HEK293T (cell line): ENCODE measurements around the gene DDX47.
"Not testable (repeated sequence)": the region's sequence is repeated elsewhere in the genome, so short reads cannot be mapped to it uniquely, and the experiment has no call there.

Experiments used
- BHLHE40 ChIP-seq: fragments of 450-650 bp; IDR thresholded peaks from 2 replicates; pipeline ENCODE4 v1.6.1; 2016; ENCODE audit warnings: mild to moderate bottlenecking, moderate library complexity, borderline replicate concordance
- CTBP1 ChIP-seq: fragments of 450-650 bp; IDR thresholded peaks from 2 replicates; pipeline ENCODE4 v1.6.1; 2016; ENCODE audit warnings: borderline replicate concordance
- ELF4 ChIP-seq: fragments of 450-650 bp; IDR thresholded peaks from 2 replicates; pipeline ENCODE4 v1.6.1; 2017; ENCODE audit warnings: antibody characterized with exemption
- LEF1 ChIP-seq: fragments of 450-650 bp; IDR thresholded peaks from 2 replicates; pipeline ENCODE4 v1.6.1; 2017; ENCODE audit warnings: mild to moderate bottlenecking, borderline replicate concordance
- SP1 ChIP-seq: fragments of 450-650 bp; IDR thresholded peaks from 2 replicates; pipeline ENCODE4 v1.6.1; 2017
- TARDBP ChIP-seq: fragments of 450-650 bp; IDR thresholded peaks from 2 replicates; pipeline ENCODE4 v1.6.1; 2016
- ZNF384 ChIP-seq: fragments of 450-650 bp; IDR thresholded peaks from 2 replicates; pipeline ENCODE4 v1.6.1; 2016

DNA sequence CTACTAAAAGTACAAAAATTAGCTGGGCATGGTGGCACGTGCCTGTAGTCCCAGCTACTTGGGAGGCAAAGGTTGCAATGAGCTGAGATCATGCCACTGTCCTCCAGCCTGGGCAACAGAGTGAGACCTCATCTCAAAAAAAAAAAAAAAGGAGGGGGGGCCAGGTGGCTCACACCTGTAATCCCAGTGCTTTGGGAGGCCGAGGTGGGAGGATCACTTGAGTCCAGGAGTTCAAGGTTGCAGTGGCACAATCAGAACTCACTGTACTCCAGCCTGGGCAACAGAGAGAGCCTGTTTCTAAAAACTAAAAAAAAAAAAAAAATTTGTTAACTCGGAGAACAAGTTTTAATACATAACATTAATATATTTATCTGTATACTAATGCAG, 5.6 kb upstream of the DDX47 start:
- TF ChIP-seq ELF4, BHLHE40, LEF1, CTBP1, ZNF384, TARDBP, SP1: not testable (repeated sequence)
